Peyer's patch (tissue), 4 donors: ENCODE data around the gene COL24A1.
"Not testable (repeated sequence)": the region's sequence is repeated elsewhere in the genome, so short reads cannot be mapped to it uniquely, and the experiment has no call there.

Experiments used
- CTCF ChIP-seq, 6 experiments: fragments of 450-650 bp in 4 of 6; fragments of 200-600 bp in 2 of 6; sonication (generic) in 1 of 6; IDR thresholded peaks; one replicate each; pipeline ENCODE4 v1.5.1; 2017 to 2019; ENCODE audit warnings: antibody characterized with exemption in 6 of 6, mild to moderate bottlenecking in 3 of 6, moderate library complexity in 1 of 6
- POLR2A ChIP-seq, 2 donors: fragments of 450-650 bp; IDR thresholded peaks; one replicate each; pipeline ENCODE4 v1.5.1; 2017; ENCODE audit warnings: antibody characterized with exemption in 2 of 2, mild to moderate bottlenecking in 2 of 2, moderate library complexity in 2 of 2

DNA sequence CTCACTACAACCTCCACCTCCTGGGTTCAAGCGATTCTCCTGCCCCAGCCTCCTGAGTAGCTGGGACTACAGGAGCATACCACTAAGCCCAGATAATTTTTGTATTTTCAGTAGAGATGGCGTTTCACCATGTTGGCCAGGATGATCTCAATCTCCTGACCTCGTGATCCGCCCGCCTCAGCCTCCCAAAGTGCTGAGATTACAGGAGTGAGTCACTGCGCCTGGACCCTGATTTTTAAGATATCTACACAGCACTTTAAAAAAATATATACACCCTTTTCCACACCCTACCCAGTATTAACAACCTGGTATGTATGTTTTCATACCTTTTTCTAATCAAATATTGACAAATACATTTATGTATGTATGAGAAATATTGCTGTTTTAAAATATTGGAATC, 379.6 kb downstream of the COL24A1 start:
- not testable (repeated sequence) for TF ChIP-seq CTCF, POLR2A (IDR thresholded peaks at IDR 0.05)
